Astrocyte of the spinal cord (primary cell): ENCODE data around the gene ARHGEF11.

Experiments
- DNase-seq: peaks from one replicate; pipeline ENCODE4 v3.0.0; 2011; ENCODE audit warnings: low read depth, low spot score
- H3K4me3 ChIP-seq: 2 replicates; pipeline ENCODE4 v1.5.1; 2011; ENCODE audit warnings: low read depth, mild to moderate bottlenecking, low read length, moderate library complexity
- in situ Hi-C: cut with HindIII; loops from 2 replicates; pipeline ENCODE4 v1.10.0; 2017; ENCODE audit warnings: low sequenced_read_pairs
- TF ChIP-seq, protein P1 (sequence below): IDR thresholded peaks from 2 replicates; pipeline ENCODE4 v1.5.1; 2012; ENCODE audit warnings: low read depth, mild to moderate bottlenecking, low read length, inconsistent platforms

The ARHGEF11 gene

GRCh38 chr1:156900896-156901589, 144.5 kb downstream of the ARHGEF11 start:
- DNase-seq, result no peak
- TF ChIP-seq, protein P1, sequence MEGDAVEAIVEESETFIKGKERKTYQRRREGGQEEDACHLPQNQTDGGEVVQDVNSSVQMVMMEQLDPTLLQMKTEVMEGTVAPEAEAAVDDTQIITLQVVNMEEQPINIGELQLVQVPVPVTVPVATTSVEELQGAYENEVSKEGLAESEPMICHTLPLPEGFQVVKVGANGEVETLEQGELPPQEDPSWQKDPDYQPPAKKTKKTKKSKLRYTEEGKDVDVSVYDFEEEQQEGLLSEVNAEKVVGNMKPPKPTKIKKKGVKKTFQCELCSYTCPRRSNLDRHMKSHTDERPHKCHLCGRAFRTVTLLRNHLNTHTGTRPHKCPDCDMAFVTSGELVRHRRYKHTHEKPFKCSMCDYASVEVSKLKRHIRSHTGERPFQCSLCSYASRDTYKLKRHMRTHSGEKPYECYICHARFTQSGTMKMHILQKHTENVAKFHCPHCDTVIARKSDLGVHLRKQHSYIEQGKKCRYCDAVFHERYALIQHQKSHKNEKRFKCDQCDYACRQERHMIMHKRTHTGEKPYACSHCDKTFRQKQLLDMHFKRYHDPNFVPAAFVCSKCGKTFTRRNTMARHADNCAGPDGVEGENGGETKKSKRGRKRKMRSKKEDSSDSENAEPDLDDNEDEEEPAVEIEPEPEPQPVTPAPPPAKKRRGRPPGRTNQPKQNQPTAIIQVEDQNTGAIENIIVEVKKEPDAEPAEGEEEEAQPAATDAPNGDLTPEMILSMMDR, result no peak
- in situ Hi-C loops, result no loop called here
- H3K4me3 ChIP-seq, result no peak overlapping the region

GRCh38 chr1:156899956-156900718, 145.4 kb downstream of the ARHGEF11 start:
- TF ChIP-seq, protein P1, result no peak
- no peak for DNase-seq
- H3K4me3 ChIP-seq, result no peak overlapping the region
- in situ Hi-C loops, result no loop called here

DNA sequence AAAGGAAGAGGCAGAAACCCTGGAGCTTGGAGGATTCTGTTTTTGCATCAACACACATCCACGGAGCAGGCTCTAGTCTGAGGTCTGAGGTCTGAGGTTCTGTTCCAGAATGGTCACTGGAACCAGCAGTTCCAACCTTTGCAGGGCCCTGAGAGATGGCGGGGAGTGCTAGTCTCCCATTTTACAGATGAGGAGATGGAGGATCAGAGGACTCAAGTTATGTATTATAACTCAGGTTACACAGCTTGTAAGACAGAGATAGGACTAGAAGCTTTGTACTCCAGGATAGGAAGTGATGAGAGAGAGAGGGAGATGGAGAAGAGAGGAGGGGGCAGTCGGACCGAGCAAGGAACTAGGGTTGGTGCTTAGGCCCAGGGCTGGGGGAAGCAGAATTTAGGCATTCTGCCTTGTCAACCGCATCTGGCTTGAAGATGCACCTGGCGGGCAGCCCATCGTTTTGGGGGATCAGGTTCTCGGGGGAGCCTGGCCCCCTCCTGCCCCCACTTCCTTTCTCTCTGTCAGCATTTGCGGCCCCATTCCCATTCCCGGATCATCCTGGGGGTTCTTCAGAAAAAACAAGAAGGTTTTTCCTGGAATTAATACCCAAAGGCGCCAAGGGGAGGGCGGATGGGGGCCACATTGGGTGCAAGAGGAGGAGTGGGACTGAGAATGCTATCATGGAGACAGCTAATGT, 146.4 kb downstream of the ARHGEF11 start:
- H3K4me3 ChIP-seq, result no peak overlapping the region
- TF ChIP-seq, protein P1, result no peak
- DNase-seq, result no peak
- in situ Hi-C loops, result no loop called here

- TF ChIP-seq, protein P1, result no peak
- in situ Hi-C loops, result no loop called here
- peak; percentile 71 for DNase-seq
- no peak overlapping the region for H3K4me3 ChIP-seq
Measured at GRCh38 chr1:156898161-156898566, 147.4 kb downstream of the ARHGEF11 start.

DNA sequence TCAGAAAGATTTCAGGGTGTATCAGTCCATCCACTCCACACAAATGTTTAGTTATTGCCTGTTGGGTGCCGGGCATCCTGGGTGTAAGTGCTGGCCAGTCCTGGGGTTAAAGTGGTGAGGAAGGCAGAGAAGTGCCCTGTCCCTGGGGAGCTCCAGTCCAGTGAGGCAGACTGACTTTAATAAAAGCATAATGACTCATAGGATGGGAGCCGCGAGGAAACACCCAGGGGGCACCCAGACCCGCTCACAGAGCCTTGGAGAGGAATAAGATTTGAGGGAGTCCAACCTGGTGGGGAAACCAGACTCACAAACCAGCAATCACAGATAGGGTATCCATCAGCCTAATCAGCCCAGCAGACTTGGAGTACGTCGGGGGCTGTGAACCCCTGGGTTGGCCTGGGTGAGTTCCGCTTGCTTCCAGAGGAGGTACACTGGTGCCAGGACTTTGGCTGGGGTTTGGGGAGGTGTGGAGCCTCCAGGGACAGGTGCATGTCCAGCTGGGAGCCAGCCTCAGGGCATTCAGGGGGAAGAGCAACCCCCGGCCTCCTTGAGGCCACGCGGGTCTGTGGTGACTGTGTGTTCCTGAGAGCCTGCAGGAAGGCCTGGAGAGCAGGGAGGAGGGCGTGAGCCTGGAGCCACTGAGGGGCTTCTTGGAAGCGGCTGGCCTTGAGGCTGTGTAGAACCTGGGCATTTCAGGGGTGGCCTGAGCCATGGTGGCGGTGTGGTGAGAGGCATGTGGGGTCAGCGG, 148.3 kb downstream of the ARHGEF11 start:
- no peak overlapping the region for H3K4me3 ChIP-seq
- TF ChIP-seq, protein P1, result no peak

DNA sequence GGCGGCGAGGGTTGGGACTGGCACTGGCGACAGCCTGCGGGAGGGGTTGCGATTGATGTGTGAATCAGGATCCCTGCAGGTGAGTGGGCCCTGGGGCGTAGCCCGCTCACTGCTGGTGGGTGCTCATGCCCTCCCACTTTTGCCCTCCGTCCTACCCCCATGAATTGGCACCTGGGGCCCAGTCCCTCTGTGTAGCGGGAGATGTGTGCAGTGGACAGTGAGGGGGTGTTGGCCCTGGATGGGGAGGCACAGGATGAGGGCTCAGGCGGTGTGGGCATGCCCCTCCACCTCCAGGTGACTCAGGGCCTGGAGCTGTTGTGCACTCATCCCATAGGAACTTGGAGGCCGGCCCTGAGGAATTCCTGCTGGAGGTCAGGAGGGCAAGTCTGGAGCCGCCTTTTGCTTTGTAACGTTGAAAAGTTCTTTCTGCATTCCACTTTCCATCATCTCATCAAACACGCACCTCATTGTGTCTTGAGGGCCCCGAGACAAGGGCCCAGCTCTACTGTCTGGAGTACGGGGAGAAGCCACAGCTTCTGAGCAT, 149.0 kb downstream of the ARHGEF11 start:
- DNase-seq, result peak; percentile 85
- in situ Hi-C loops, result no loop called here
- TF ChIP-seq, protein P1, result no peak
- H3K4me3 ChIP-seq, result no peak overlapping the region

More for the DNA sequence above, 148.3 kb downstream of the ARHGEF11 start:
- peak; percentile 74 for DNase-seq
- in situ Hi-C loops, result no loop called here
